Brain microvascular endothelial cell (primary cell): ENCODE measurements around the gene NPFFR1.

Experiments
- DNase-seq: peaks from one replicate; pipeline ENCODE4 v3.0.0-alpha.2; 2020
- H3K27ac ChIP-seq: fragments of 250-450 bp; sonication (Bioruptor Pico); 2 replicates; pipeline ENCODE4 v1.5.1; 2020; ENCODE audit warnings: mild to moderate bottlenecking, moderate library complexity
- H3K27me3 ChIP-seq: fragments of 250-450 bp; sonication (Bioruptor Pico); replicated peaks from 2 replicates; pipeline ENCODE4 v1.5.1; 2020; ENCODE audit warnings: mild to moderate bottlenecking
- H3K36me3 ChIP-seq: fragments of 250-450 bp; sonication (Bioruptor Pico); replicated peaks from 2 replicates; pipeline ENCODE4 v1.5.1; 2020; ENCODE audit warnings: mild to moderate bottlenecking
- H3K4me3 ChIP-seq: 2 replicates; pipeline ENCODE4 v1.5.1; 2011; ENCODE audit warnings: low read depth, mild to moderate bottlenecking, control low read depth, low read length, moderate library complexity
- CTCF ChIP-seq: IDR thresholded peaks from 2 replicates; pipeline ENCODE4 v1.5.1; 2011; ENCODE audit warnings: low read depth, mild to moderate bottlenecking, moderate library complexity, low read length, control low read depth, inconsistent platforms; ENCODE audit errors: missing control alignments
- in situ Hi-C: cut with HindIII; loops from 2 replicates; pipeline ENCODE4 v1.10.0; 2017; ENCODE audit warnings: low sequenced_read_pairs, low pct_ligation_motif_present

NPFFR1 gene

GRCh38 chr10:70306181-70306705, 22.4 kb upstream of the NPFFR1 start:
- Histone ChIP-seq H3K27ac (no peak overlapping the region), H3K36me3 (no peaks in the 10 kb centered on the region), H3K4me3 (no peak overlapping the region), H3K27me3 (no peaks in the 10 kb centered on the region)
- in situ Hi-C loops = no loop called here
- no peak for DNase-seq
- TF ChIP-seq CTCF = no peak

GRCh38 chr10:70303730-70304129, 19.9 kb upstream of the NPFFR1 start:
- no peak overlapping the region for H3K27ac ChIP-seq
- no peaks in the 10 kb centered on the region for H3K27me3 ChIP-seq
- no peak for DNase-seq
- TF ChIP-seq CTCF = no peak
- no peak overlapping the region for H3K4me3 ChIP-seq
- in situ Hi-C loops = no loop called here
- no peaks in the 10 kb centered on the region for H3K36me3 ChIP-seq

- Histone ChIP-seq H3K36me3 (no peaks in the 10 kb centered on the region), H3K27ac (no peak overlapping the region), H3K4me3 (no peak overlapping the region), H3K27me3 (no peaks in the 10 kb centered on the region)
- DNase-seq = peak; percentile 7
- in situ Hi-C loops = no loop called here
- no peak for TF ChIP-seq CTCF
These were observed 18.5 kb upstream of the NPFFR1 start for GRCh38 chr10:70302292-70302691.

GRCh38 chr10:70300908-70301597, 17.2 kb upstream of the NPFFR1 start:
- Histone ChIP-seq H3K4me3 (no peak overlapping the region), H3K36me3 (no peaks in the 10 kb centered on the region), H3K27me3 (no peaks in the 10 kb centered on the region), H3K27ac (no peak overlapping the region)
- no peak for TF ChIP-seq CTCF
- DNase-seq = no peak
- in situ Hi-C loops = no loop called here

GRCh38 chr10:70300461-70300860, 16.7 kb upstream of the NPFFR1 start:
- Histone ChIP-seq H3K4me3 (no peak overlapping the region), H3K27me3 (no peaks in the 10 kb centered on the region), H3K27ac (no peak overlapping the region), H3K36me3 (no peaks in the 10 kb centered on the region)
- in situ Hi-C loops = no loop called here
- no peak for DNase-seq
- no peak for TF ChIP-seq CTCF

GRCh38 chr10:70299876-70300275, 16.1 kb upstream of the NPFFR1 start:
- no peak for TF ChIP-seq CTCF
- in situ Hi-C loops = no loop called here
- no peaks in the 10 kb centered on the region for H3K27me3 ChIP-seq
- no peak overlapping the region for H3K4me3 ChIP-seq
- no peaks in the 10 kb centered on the region for H3K36me3 ChIP-seq
- DNase-seq = no peak
- H3K27ac ChIP-seq = no peak overlapping the region
